ENCODE results near the gene LTBP4.
"Not testable (repeated sequence)": the region's sequence is repeated elsewhere in the genome, so short reads cannot be mapped to it uniquely, and the experiment has no call there.

LTBP4 gene

DNA sequence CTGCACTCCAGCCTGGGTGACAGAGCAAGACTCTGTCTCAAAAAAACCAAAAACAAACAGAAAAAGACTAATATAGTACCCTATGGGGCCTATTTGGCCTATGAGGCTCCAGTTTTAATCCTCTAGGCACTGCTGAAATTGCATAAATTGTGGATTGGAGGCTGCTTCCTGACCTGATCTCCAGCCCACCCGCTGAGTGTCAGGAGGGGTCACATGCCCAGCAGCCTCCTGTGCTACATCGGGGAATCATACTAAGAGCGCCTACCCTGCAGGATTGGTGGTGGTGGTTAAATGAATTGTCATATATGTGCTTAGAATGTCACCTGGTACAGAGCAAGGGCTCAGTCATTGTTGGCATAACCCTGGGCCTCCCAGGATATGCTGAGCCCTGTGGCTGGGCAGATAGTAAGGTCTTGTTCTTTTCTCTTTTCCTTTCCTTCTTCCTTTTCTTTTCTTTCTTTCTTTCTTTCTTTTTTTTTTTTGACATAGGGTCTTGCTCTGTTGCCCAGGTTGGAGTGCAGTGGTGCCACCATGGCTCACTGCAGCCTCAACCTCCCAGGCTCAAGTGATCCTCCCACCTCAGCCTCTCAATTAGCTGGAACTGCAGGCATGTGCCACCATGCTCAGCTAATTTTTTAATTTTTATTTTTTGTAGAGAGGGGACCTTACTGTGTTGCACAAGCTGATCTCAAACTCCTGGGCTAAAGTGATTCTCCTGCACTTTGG lies 31.3 kb downstream of the LTBP4 start:
- H3K27me3 Mint-ChIP-seq (ENCODE audit: low read depth), result peaks cover 13% of the 10 kb centered on the region
- H3K9me3 Mint-ChIP-seq, result no peaks in the 10 kb centered on the region
- H3K4me3 Mint-ChIP-seq, result no peak overlapping the region
- H3K36me3 Mint-ChIP-seq (ENCODE audit: low read depth), result peaks cover 3% of the 10 kb centered on the region
- H3K4me1 Mint-ChIP-seq (ENCODE audit: low read depth), result peaks cover 7% of the 10 kb centered on the region
- no peak overlapping the region for H3K27ac Mint-ChIP-seq
- DNase-seq (ENCODE audit: low spot score), result no peak

DNA sequence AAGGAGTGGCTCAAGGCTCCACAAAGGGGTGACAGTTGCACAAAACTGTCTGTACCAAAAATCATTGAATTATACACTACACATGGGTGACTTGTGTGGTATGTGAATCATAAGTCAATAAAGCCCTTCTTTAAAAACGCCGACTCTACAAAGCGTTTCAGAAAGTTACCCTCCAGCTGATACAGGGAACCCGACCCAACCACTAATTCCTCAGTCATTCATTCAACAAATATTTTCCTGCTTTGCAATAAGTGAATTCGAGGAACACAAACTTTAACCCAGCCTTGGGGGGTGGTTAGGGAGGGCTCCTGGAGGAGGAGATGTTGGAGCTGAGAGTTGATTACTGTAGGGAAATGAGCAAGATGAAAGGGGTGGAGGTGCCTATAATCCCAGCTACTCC lies 32.0 kb downstream of the LTBP4 start:
- no peak overlapping the region for H3K4me3 Mint-ChIP-seq
- no peaks in the 10 kb centered on the region for H3K9me3 Mint-ChIP-seq
- no peak overlapping the region for H3K27ac Mint-ChIP-seq
- DNase-seq (ENCODE audit: low spot score), result no peak
- peaks cover 7% of the 10 kb centered on the region for H3K4me1 Mint-ChIP-seq (ENCODE audit: low read depth)
- peaks cover 13% of the 10 kb centered on the region for H3K27me3 Mint-ChIP-seq (ENCODE audit: low read depth)
- peaks cover 3% of the 10 kb centered on the region for H3K36me3 Mint-ChIP-seq (ENCODE audit: low read depth)

- H3K9me3 Mint-ChIP-seq, result no peaks in the 10 kb centered on the region
- DNase-seq (ENCODE audit: low spot score), result no peak
- peaks cover 12% of the 10 kb centered on the region for H3K27me3 Mint-ChIP-seq (ENCODE audit: low read depth)
- H3K36me3 Mint-ChIP-seq (ENCODE audit: low read depth), result no peaks in the 10 kb centered on the region
- peaks cover 4% of the 10 kb centered on the region for H3K4me1 Mint-ChIP-seq (ENCODE audit: low read depth)
- no peak overlapping the region for H3K4me3 Mint-ChIP-seq
- no peak overlapping the region for H3K27ac Mint-ChIP-seq
Measured at GRCh38 chr19:40638327-40638726, 37.2 kb downstream of the LTBP4 start.

DNA sequence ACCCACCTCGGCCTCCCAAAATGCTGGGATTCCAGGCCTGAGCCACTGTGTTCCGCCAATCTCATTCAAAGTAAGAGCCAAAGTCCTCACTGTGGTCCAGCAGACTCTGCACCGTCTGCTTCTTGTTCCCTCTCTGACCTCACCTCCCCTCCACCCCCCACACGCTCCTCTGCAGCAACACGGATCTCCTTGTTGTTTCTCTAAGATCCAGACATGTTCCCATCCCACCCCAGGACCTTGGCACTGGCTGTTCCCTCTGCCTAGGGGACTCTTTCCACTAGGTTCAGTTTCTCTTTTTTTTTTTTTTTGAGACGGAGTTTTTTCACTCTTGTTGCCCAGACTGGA lies 38.4 kb downstream of the LTBP4 start:
- no peak overlapping the region for H3K4me3 Mint-ChIP-seq
- H3K9me3 Mint-ChIP-seq, result no peaks in the 10 kb centered on the region
- H3K36me3 Mint-ChIP-seq (ENCODE audit: low read depth), result no peaks in the 10 kb centered on the region
- H3K27me3 Mint-ChIP-seq (ENCODE audit: low read depth), result peaks cover 5% of the 10 kb centered on the region
- no peak for DNase-seq (ENCODE audit: low spot score)
- peaks cover under 1% of the 10 kb centered on the region for H3K4me1 Mint-ChIP-seq (ENCODE audit: low read depth)
- H3K27ac Mint-ChIP-seq, result no peak overlapping the region

- H3K27me3 Mint-ChIP-seq (ENCODE audit: low read depth), result peaks cover under 1% of the 10 kb centered on the region
- no peak overlapping the region for H3K4me3 Mint-ChIP-seq
- no peak for DNase-seq (ENCODE audit: low spot score)
- no peak overlapping the region for H3K27ac Mint-ChIP-seq
- no peaks in the 10 kb centered on the region for H3K36me3 Mint-ChIP-seq (ENCODE audit: low read depth)
- no peaks in the 10 kb centered on the region for H3K9me3 Mint-ChIP-seq
- no peaks in the 10 kb centered on the region for H3K4me1 Mint-ChIP-seq (ENCODE audit: low read depth)
Measured at GRCh38 chr19:40640744-40641143, 39.6 kb downstream of the LTBP4 start.

- no peak for DNase-seq (ENCODE audit: low spot score)
- Mint-ChIP-seq H3K27me3 (ENCODE audit: low read depth) (no peaks in the 10 kb centered on the region), H3K36me3 (ENCODE audit: low read depth) (no peaks in the 10 kb centered on the region), H3K4me1 (ENCODE audit: low read depth) (peaks cover 3% of the 10 kb centered on the region), H3K4me3 (no peak overlapping the region), H3K27ac (no peak overlapping the region), H3K9me3 (no peaks in the 10 kb centered on the region)
Measured at GRCh38 chr19:40641281-40641680, 40.1 kb downstream of the LTBP4 start.

GRCh38 chr19:40642051-40642706 lies 41.0 kb downstream of the LTBP4 start:
- Mint-ChIP-seq H3K27ac (no peak overlapping the region), H3K4me3 (no peak overlapping the region), H3K9me3 (no peaks in the 10 kb centered on the region), H3K36me3 (ENCODE audit: low read depth) (no peaks in the 10 kb centered on the region), H3K27me3 (ENCODE audit: low read depth) (peaks cover 4% of the 10 kb centered on the region), H3K4me1 (ENCODE audit: low read depth) (peaks cover 5% of the 10 kb centered on the region)
- DNase-seq (ENCODE audit: low spot score), result no peak

DNA sequence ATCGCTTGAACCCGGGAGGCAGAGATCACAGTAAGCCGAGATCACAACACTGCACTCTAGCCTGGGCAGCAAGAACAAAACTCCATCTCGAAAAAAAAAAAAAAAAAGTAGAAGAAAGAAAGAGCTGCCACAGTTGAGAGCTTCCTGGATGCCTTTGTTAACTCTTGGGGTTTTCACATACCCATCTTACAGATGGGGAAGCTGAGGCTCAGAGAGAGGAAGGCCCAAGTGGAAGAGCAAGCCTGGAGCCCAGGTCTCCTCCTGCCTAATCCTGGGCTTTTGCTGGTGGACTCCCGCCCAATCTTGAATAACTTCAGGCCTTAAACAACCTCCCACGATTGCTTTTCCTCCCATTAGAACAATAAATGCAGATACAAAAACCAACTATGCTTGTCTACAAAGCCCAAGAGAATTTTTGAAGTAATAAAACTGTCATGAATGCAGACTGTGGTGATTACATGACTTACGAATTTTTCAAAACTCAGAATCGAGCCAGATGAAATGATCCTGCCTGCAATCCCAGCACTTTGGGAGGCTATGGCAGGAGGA lies 41.7 kb downstream of the LTBP4 start:
- H3K4me3 Mint-ChIP-seq, result no peak overlapping the region
- DNase-seq (ENCODE audit: low spot score), result no peak
- no peaks in the 10 kb centered on the region for H3K9me3 Mint-ChIP-seq
- peaks cover 5% of the 10 kb centered on the region for H3K4me1 Mint-ChIP-seq (ENCODE audit: low read depth)
- peaks cover 4% of the 10 kb centered on the region for H3K27me3 Mint-ChIP-seq (ENCODE audit: low read depth)
- H3K36me3 Mint-ChIP-seq (ENCODE audit: low read depth), result no peaks in the 10 kb centered on the region
- H3K27ac Mint-ChIP-seq, result no peak overlapping the region

DNA sequence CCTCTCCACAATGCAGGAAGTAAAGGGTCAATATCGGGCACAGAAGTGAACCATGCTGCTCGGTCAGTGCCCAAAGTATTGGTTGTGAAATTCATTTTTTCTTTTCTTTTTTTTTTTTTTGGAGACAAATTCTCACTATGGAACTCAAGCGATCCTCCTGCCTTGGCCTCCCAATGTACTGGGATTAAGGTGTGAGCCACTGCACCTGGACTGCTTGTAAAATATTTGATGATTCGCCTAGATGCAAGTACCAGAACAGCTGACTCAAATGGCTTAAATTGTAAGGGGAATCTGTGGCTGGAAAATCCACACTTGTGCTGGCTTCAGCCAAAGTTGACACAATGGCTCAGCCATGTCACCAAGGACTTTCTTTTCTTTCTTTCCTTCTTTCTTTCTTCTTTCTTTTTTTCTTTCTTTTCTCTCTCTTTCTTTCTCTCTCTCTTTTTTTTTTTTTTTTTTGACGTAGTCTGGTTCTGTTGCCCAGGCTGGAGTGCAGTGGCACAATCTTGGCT lies 45.6 kb downstream of the LTBP4 start:
- Mint-ChIP-seq H3K4me1 (ENCODE audit: low read depth) (peaks cover 5% of the 10 kb centered on the region), H3K27me3 (ENCODE audit: low read depth) (peaks cover 4% of the 10 kb centered on the region), H3K27ac (no peak overlapping the region), H3K36me3 (ENCODE audit: low read depth) (no peaks in the 10 kb centered on the region), H3K4me3 (no peak overlapping the region), H3K9me3 (no peaks in the 10 kb centered on the region)
- DNase-seq (ENCODE audit: low spot score), result no peak

- H3K36me3 Mint-ChIP-seq (ENCODE audit: low read depth); H3K27me3 Mint-ChIP-seq (ENCODE audit: low read depth); DNase-seq (ENCODE audit: low spot score); H3K9me3 Mint-ChIP-seq; H3K4me3 Mint-ChIP-seq; H3K4me1 Mint-ChIP-seq (ENCODE audit: low read depth); H3K27ac Mint-ChIP-seq: not testable (repeated sequence)
Measured at GRCh38 chr19:40649903-40650675, 48.9 kb downstream of the LTBP4 start.

GRCh38 chr19:40650749-40651305 lies 49.7 kb downstream of the LTBP4 start:
- Mint-ChIP-seq H3K27ac (no peak overlapping the region), H3K9me3 (no peaks in the 10 kb centered on the region), H3K4me3 (no peak overlapping the region)

GRCh38 chr19:40652303-40652702 lies 51.1 kb downstream of the LTBP4 start:
- H3K4me3 Mint-ChIP-seq; H3K27ac Mint-ChIP-seq; H3K9me3 Mint-ChIP-seq; H3K27me3 Mint-ChIP-seq (ENCODE audit: low read depth); H3K4me1 Mint-ChIP-seq (ENCODE audit: low read depth); DNase-seq (ENCODE audit: low spot score); H3K36me3 Mint-ChIP-seq (ENCODE audit: low read depth): not testable (repeated sequence)

More at GRCh38 chr19:40650749-40651305, 49.7 kb downstream of the LTBP4 start:
- no peaks in the 10 kb centered on the region for H3K36me3 Mint-ChIP-seq (ENCODE audit: low read depth)
- peaks cover 4% of the 10 kb centered on the region for H3K27me3 Mint-ChIP-seq (ENCODE audit: low read depth)
- peaks cover 5% of the 10 kb centered on the region for H3K4me1 Mint-ChIP-seq (ENCODE audit: low read depth)
- no peak for DNase-seq (ENCODE audit: low spot score)

- H3K27ac Mint-ChIP-seq; DNase-seq (ENCODE audit: low spot score); H3K4me3 Mint-ChIP-seq; H3K9me3 Mint-ChIP-seq; H3K36me3 Mint-ChIP-seq (ENCODE audit: low read depth); H3K4me1 Mint-ChIP-seq (ENCODE audit: low read depth): not testable (repeated sequence)
- peaks cover 10% of the 10 kb centered on the region for H3K27me3 Mint-ChIP-seq (ENCODE audit: low read depth)
Measured at GRCh38 chr19:40655684-40656083, 54.5 kb downstream of the LTBP4 start.

DNA sequence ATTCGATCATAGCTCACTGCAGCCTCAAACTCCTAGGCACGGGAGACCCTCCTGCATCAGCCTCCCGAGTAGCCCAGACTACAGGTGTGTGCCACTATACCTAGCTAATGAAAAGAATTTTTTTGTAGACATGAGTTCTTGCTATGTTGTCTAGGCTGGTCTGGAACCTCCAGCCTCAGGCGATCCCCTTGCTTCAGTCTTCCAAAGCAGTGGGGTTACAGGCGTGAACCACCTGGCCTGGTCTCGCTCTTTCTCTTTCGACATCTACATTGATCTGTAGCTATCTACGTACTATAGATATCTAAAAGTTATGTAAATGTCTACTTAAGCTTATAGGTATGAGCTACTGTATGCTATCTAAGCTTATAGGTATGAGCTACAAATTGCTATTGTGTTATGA lies 56.9 kb downstream of the LTBP4 start:
- Mint-ChIP-seq H3K9me3 (no peaks in the 10 kb centered on the region), H3K27ac (no peak overlapping the region), H3K4me3 (no peak overlapping the region), H3K27me3 (ENCODE audit: low read depth) (peaks cover 10% of the 10 kb centered on the region), H3K36me3 (ENCODE audit: low read depth) (no peaks in the 10 kb centered on the region), H3K4me1 (ENCODE audit: low read depth) (peaks cover 1% of the 10 kb centered on the region)
- no peak for DNase-seq (ENCODE audit: low spot score)

Measured in T-helper 2 cell treated with Interferon-gamma antibody and Interleukin-4, amounts not matched to agents 5 μg/mL and 100 μg/mL, for 36 hours (primary cell).